ENCODE results near the gene SDF2.
"Not testable (repeated sequence)": the region's sequence is repeated elsewhere in the genome, so short reads cannot be mapped to it uniquely, and the experiment has no call there.

SDF2 gene

GRCh38 chr17:28635506-28635905, 26.2 kb downstream of the SDF2 start:
- DNase-seq (ENCODE audit: extremely low read depth in 1 of 2, low read depth in 1 of 2) = no peak

GRCh38 chr17:28634206-28634865, 27.4 kb downstream of the SDF2 start:
- no peak for DNase-seq (ENCODE audit: extremely low read depth in 1 of 2, low read depth in 1 of 2)

GRCh38 chr17:28626818-28627217, 34.9 kb downstream of the SDF2 start:
- DNase-seq (ENCODE audit: extremely low read depth in 1 of 2, low read depth in 1 of 2) = no peak

- DNase-seq (ENCODE audit: extremely low read depth in 1 of 2, low read depth in 1 of 2) = no peak
These were observed 37.6 kb downstream of the SDF2 start for GRCh38 chr17:28624148-28624547.

- DNase-seq (ENCODE audit: extremely low read depth in 1 of 2, low read depth in 1 of 2) = no peak
These were observed 38.0 kb downstream of the SDF2 start for GRCh38 chr17:28623696-28624095.

GRCh38 chr17:28622186-28622585, 39.5 kb downstream of the SDF2 start:
- no peak for DNase-seq (ENCODE audit: extremely low read depth in 1 of 2, low read depth in 1 of 2)

GRCh38 chr17:28620010-28620409, 41.7 kb downstream of the SDF2 start:
- DNase-seq (ENCODE audit: extremely low read depth in 1 of 2, low read depth in 1 of 2) = no peak

GRCh38 chr17:28618464-28618863, 43.2 kb downstream of the SDF2 start:
- no peak for DNase-seq (ENCODE audit: extremely low read depth in 1 of 2, low read depth in 1 of 2)

- no peak for DNase-seq (ENCODE audit: extremely low read depth in 1 of 2, low read depth in 1 of 2)
These were observed 45.4 kb downstream of the SDF2 start for GRCh38 chr17:28616281-28616680.

- DNase-seq (ENCODE audit: extremely low read depth in 1 of 2, low read depth in 1 of 2) = no peak
These were observed 46.3 kb downstream of the SDF2 start for GRCh38 chr17:28615260-28615940.

GRCh38 chr17:28613931-28614381, 47.8 kb downstream of the SDF2 start, which contains the start of gene RSKR:
Gene RSKR, minus strand, starts transcription at chr17:28614185. Its CDS starts 24 bp downstream, at chr17:28614161.
- DNase-seq (ENCODE audit: extremely low read depth in 1 of 2, low read depth in 1 of 2) = no peak

- DNase-seq (ENCODE audit: extremely low read depth in 1 of 2, low read depth in 1 of 2) = peak in 1 of 2 donors; percentile 21
These were observed 48.5 kb downstream of the SDF2 start for GRCh38 chr17:28612936-28613872.

- DNase-seq (ENCODE audit: extremely low read depth in 1 of 2, low read depth in 1 of 2) = no peak
These were observed 49.2 kb downstream of the SDF2 start for GRCh38 chr17:28612531-28612930.

- DNase-seq (ENCODE audit: extremely low read depth in 1 of 2, low read depth in 1 of 2) = no peak
These were observed 51.3 kb downstream of the SDF2 start for GRCh38 chr17:28610376-28610775.

GRCh38 chr17:28604031-28604430, 57.7 kb downstream of the SDF2 start:
- DNase-seq (ENCODE audit: extremely low read depth in 1 of 2, low read depth in 1 of 2) = not testable (repeated sequence)

- DNase-seq (ENCODE audit: extremely low read depth in 1 of 2, low read depth in 1 of 2) = peak; percentile 35
These were observed 62.2 kb downstream of the SDF2 start for GRCh38 chr17:28599311-28600184.

- peak; percentile 73 to 94 for DNase-seq (ENCODE audit: extremely low read depth in 1 of 2, low read depth in 1 of 2)
These were observed 62.9 kb downstream of the SDF2 start, which contains the start of gene SPAG5 for GRCh38 chr17:28598799-28599310. Gene SPAG5, minus strand, starts transcription at chr17:28599025. Its CDS starts 79 bp downstream, at chr17:28598946.

- DNase-seq (ENCODE audit: extremely low read depth in 1 of 2, low read depth in 1 of 2) = no peak
These were observed 63.3 kb downstream of the SDF2 start for GRCh38 chr17:28598389-28598788.
